Large intestine (tissue), 3 donors: Measurements from ENCODE around the gene TXNDC9. TPM values are rescaled to one million over a fixed set of nuclear protein-coding genes. Genes with fewer than 3 reads are reported as not detected.
"Not testable (repeated sequence)": the region's sequence is repeated elsewhere in the genome, so short reads cannot be mapped to it uniquely, and the experiment has no call there.

Experiments used
- DNase-seq, 2 donors: peaks; one replicate each; pipeline versions ENCODE4 v3.0.0 to v3.0.0-alpha.2; 2013
- H3K27ac ChIP-seq: one replicate; pipeline ENCODE4 v1.5.1; 2013; ENCODE audit warnings: low read length
- H3K27me3 ChIP-seq: 2 replicates; pipeline ENCODE4 v1.6.1; 2013; ENCODE audit warnings: low read length; ENCODE audit not compliant: control insufficient read depth, insufficient read depth
- H3K36me3 ChIP-seq: 2 replicates; pipeline ENCODE4 v1.6.1; 2013; ENCODE audit warnings: low read length; ENCODE audit not compliant: control insufficient read depth, insufficient read depth
- H3K4me1 ChIP-seq: one replicate; pipeline ENCODE4 v1.6.1; 2013; ENCODE audit warnings: low read length; ENCODE audit not compliant: control insufficient read depth, insufficient read depth
- H3K4me3 ChIP-seq: one replicate; pipeline ENCODE4 v1.5.1; 2013; ENCODE audit warnings: low read length
- H3K9me3 ChIP-seq: one replicate; pipeline ENCODE4 v1.6.1; 2013; ENCODE audit warnings: mild to moderate bottlenecking, low read depth, low read length, moderate library complexity; ENCODE audit not compliant: control insufficient read depth
- WGBS: methylation state at CpG from one replicate; pipeline ENCODE4 v1.1.5; 2013; ENCODE audit warnings: low lambda C conversion rate; ENCODE audit not compliant: insufficient coverage; 5-methylcytosine and 5-hydroxymethylcytosine counted together
- polyA plus RNA-seq: library from polyadenylated mRNA; unstranded; fragments of 120-200 nt; gene quantifications from one replicate; pipeline ENCODE4 v1.2.1, GENCODE V29; 2013

The TXNDC9 gene
- polyA plus RNA-seq, 1 donor: 28.1 TPM

DNA sequence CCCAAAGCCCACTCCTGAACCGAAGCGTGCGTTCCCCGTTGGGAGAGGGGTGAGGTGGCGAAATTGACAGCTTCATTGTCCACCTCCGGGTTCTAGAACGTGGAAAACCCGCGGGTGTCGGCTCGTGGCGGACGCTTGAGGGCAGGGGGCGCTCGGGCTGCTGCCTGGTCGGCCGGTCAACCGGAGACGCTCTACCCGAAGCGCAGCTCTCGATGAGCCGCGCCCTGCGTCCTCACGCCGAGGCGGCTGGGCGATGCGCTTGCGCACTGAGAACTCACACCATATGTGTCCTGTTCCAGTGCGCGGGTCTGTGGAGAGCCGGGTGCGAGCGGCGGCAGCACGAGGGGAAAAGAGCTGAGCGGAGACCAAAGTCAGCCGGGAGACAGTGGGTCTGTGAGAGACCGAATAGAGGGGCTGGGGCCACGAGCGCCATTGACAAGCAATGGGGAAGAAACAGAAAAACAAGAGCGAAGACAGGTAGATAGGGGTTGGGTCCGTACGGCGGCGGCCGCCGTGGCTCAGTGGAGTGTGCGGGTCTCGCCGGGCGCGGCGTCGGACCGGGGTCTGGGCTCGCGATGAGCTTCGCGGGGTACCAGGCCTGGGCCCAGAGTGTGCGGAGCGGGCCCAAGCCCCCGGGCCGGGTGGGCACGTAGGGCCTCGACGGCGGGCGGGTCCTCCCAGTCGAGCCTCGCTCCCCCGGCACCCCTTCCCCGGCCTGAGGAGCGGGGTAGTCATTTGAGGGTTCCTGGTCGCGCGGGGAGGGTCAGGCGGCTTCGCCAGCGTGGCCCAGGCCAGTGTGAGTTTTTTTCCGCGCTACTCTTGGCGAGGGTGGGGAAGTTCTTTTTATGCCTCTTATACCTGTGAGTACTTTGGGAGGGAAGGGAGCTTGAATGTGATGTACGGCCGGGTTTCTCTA is 1.2 kb upstream of the TXNDC9 start, which contains the start of gene EIF5B:
EIF5B (plus strand) TSS at position 277 of the 916 bp plus-strand sequence; CDS start at position 443, 166 bp downstream.
- DNase-seq: peak; percentile 97
- no peaks in the 10 kb centered on the region for H3K27me3 ChIP-seq
- H3K9me3 ChIP-seq: no peaks in the 10 kb centered on the region
- H3K27ac ChIP-seq: peak within 1 kb of the TSS; percentile 90
- no CpG with 5 or more reads among the region's 87 CpGs for WGBS
- peaks cover 6% of the 10 kb centered on the region for H3K4me1 ChIP-seq
- peak within 1 kb of the TSS; percentile 57 for H3K4me3 ChIP-seq
- peaks cover 2% of the 10 kb centered on the region for H3K36me3 ChIP-seq

DNA sequence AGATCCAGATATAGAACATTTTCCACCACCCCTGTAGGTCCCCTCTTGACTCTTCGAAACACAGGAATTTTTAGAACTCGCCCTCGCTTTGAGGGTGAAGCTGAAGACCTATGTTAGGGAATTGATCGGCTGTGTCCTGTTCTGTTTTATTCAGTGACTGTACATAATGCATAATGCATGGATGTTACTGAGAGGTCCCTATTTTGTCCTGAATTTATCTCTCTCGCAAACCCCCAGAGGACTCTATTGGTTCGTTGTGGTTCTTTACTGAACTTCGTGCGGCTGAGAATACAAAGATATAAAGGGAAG is 625 bp upstream of the TXNDC9 start:
- peaks cover 9% of the 10 kb centered on the region for H3K36me3 ChIP-seq
- H3K9me3 ChIP-seq: no peaks in the 10 kb centered on the region
- H3K4me1 ChIP-seq: peaks cover 6% of the 10 kb centered on the region
- peak overlapping the region; percentile 90 for H3K27ac ChIP-seq
- WGBS: no CpG with 5 or more reads among the region's 8 CpGs
- no peak for DNase-seq
- peak overlapping the region; percentile 57 for H3K4me3 ChIP-seq
- no peaks in the 10 kb centered on the region for H3K27me3 ChIP-seq

DNA sequence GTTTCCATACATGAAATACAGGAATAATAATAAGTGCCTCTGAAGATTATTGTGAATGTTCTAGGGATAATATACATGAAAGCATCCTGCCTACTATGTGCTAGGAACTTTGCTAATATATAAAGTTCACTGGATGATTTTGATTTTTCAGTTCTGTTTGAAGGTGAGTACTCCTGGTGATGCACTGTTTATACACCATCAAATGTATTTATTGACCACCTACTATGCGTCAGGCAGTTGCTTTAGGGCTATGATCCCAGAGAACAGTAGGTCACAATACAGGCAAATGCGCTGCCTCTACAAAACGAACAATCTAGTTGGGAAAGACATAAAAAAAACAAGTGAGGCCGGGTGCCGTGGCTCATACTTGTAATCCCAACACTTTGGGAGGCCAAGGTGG is 10.7 kb downstream of the TXNDC9 start:
- Histone ChIP-seq H3K9me3 (no peaks in the 10 kb centered on the region), H3K27ac (no peak overlapping the region), H3K4me3 (no peak overlapping the region), H3K4me1 (no peaks in the 10 kb centered on the region), H3K27me3 (no peaks in the 10 kb centered on the region), H3K36me3 (peaks cover 63% of the 10 kb centered on the region)
- DNase-seq: no peak
- no CpG with 5 or more reads among the region's 5 CpGs for WGBS

DNA sequence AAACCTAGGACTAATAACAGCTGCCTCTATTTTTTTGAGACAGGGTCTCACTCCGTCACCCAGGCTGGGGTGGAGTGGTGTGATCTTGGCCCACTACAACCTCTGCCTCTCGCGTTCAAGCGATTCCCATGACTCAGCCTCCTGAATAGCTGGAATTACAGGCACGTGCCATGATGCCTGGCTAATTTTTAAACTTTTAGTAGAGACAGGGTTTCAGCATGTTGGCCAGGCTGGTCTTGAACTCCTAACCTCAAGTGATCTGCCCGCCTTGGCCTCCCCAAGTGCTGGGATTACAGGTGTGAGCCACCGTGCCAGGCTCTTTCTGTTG is 18.3 kb downstream of the TXNDC9 start:
- H3K4me1 ChIP-seq, H3K27ac ChIP-seq, DNase-seq, H3K27me3 ChIP-seq, H3K9me3 ChIP-seq, H3K4me3 ChIP-seq: not testable (repeated sequence)
- no CpG with 5 or more reads among the region's 7 CpGs for WGBS
- peaks cover 34% of the 10 kb centered on the region for H3K36me3 ChIP-seq

DNA sequence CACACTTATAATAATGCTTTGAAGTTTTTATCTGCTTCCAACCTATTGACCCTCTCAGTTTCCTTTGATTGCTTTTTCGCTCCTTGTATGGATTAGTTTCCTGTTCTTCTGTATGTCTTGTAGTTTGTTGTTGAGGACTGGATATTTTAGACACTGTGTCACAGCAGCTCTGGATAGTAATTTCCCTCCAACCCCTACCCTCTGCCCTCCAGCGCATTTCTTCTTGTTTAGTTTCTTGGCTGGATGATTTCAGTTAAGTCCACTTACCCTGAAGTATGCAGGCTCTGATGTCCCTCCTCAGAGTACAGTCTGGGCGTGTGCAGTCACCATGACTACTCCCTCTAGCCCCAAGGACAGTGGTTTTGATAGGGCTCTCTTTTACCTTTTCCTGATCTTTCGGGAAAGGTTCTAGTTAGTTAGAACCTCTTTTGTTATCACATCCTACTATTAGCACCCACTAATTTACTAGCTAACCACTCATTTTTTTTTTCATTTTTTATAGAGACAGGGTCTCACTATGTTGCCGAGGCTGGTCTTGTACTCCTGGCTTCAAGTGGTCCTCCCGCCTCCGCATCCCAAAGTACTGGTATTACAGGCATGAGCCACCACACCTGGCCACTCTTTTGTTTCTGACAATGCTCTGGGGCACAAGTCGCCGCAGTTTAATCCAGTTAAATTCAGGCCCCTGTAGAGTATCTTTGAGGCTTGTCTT is 18.8 kb downstream of the TXNDC9 start:
- H3K36me3 ChIP-seq: peaks cover 32% of the 10 kb centered on the region
- no peak for DNase-seq
- no peaks in the 10 kb centered on the region for H3K9me3 ChIP-seq
- H3K27ac ChIP-seq: no peak overlapping the region
- no peaks in the 10 kb centered on the region for H3K27me3 ChIP-seq
- no peak overlapping the region for H3K4me3 ChIP-seq
- no peaks in the 10 kb centered on the region for H3K4me1 ChIP-seq
- WGBS: no CpG with 5 or more reads among the region's 9 CpGs

DNA sequence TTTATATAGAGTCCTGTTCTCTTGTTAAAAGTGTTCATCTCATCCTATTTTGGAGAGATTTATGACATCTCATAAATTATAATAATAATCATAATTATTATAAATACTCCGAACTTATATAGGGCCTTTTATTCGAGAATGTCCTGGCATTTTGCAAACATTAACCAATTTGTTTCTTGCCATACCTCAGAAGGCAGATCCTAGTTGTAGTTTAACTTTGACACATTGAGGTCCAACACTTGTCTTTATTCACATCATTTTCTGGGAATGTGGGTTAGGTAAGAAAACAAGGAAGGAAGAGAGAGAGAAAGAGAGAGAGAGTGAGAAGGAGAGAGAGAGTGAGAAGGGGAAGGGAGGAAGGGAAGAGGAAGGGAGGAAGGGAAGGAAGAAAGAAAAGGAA is 35.0 kb downstream of the TXNDC9 start, which contains the start of gene LYG1:
LYG1 (minus strand) TSS at position 101 of the 400 bp plus-strand sequence. CDS start 5,527 bp downstream, outside the sequence.
- WGBS: no CpG with 5 or more reads among the region's 2 CpGs
- H3K27ac ChIP-seq, H3K4me1 ChIP-seq, H3K36me3 ChIP-seq, H3K9me3 ChIP-seq, H3K4me3 ChIP-seq, H3K27me3 ChIP-seq, DNase-seq: not testable (repeated sequence)

DNA sequence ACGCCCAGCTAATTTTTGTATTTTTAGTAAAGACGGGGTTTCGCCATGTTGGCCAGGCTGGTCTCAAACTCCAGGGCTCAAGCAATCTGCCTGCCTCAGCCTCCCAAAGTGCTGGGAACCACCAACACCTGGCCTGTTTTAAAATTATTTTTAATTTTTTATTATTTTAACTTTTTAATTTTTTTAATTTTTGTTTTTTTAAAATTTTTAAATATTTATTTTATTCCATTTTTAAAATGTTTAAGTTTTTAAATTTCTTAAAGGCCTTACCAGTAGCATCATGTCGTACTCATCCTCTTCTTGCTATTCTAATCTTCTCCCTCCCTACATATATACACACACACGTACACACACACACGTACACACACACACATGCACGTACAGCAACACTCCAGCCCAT is 36.6 kb downstream of the TXNDC9 start:
- Histone ChIP-seq H3K4me1 (no peaks in the 10 kb centered on the region), H3K36me3 (peaks cover 4% of the 10 kb centered on the region), H3K27me3 (no peaks in the 10 kb centered on the region), H3K4me3 (no peak overlapping the region), H3K9me3 (no peaks in the 10 kb centered on the region), H3K27ac (no peak overlapping the region)
- no peak for DNase-seq
- 100% methylated on average over 4 of the region's 7 CpGs for WGBS

DNA sequence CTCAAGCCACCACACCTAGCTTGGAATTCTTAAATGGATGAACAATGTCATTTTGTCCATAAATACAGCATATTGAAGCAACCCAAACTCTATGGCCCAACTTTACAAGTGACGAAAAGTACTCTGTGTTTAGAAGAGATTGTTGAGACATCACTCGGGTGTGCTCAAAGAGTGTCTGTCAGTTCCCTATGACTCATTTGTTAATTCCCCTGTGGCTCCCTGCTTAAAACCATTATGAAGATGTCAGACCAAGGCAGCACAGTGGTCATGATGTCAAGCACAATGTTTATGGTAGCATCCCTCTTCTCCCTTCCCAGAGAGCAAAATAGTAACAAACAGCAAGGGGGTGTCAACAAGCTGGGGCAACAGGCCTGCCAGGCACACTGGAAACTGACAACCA is 38.1 kb downstream of the TXNDC9 start:
- WGBS: no CpG with 5 or more reads among the region's 2 CpGs
- Histone ChIP-seq H3K4me3 (no peak overlapping the region), H3K27me3 (no peaks in the 10 kb centered on the region), H3K4me1 (no peaks in the 10 kb centered on the region), H3K27ac (no peak overlapping the region), H3K36me3 (peaks cover 4% of the 10 kb centered on the region), H3K9me3 (no peaks in the 10 kb centered on the region)
- DNase-seq: no peak

DNA sequence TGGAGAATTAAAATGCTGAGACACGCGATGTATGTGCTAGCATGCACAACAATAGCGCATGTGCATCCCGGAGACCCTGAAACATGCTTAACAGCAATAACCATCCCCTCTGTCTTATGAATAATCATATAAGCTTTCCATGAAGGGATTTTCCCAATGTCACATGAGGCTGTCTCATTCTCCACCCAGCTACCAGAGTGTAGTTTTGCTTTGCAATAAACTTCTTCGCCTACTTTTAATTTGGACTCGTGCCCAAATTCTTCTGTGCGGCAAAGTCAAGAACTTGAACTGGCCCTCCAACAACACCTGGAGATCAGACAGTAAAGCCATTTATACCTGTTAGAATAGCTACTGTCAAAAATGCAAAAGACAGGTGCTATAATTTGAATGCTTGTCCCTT is 50.6 kb downstream of the TXNDC9 start:
- no peaks in the 10 kb centered on the region for H3K4me1 ChIP-seq
- no peaks in the 10 kb centered on the region for H3K9me3 ChIP-seq
- no peak overlapping the region for H3K4me3 ChIP-seq
- no peak for DNase-seq
- no CpG with 5 or more reads among the region's 7 CpGs for WGBS
- peaks cover 5% of the 10 kb centered on the region for H3K36me3 ChIP-seq
- no peaks in the 10 kb centered on the region for H3K27me3 ChIP-seq
- H3K27ac ChIP-seq: no peak overlapping the region

DNA sequence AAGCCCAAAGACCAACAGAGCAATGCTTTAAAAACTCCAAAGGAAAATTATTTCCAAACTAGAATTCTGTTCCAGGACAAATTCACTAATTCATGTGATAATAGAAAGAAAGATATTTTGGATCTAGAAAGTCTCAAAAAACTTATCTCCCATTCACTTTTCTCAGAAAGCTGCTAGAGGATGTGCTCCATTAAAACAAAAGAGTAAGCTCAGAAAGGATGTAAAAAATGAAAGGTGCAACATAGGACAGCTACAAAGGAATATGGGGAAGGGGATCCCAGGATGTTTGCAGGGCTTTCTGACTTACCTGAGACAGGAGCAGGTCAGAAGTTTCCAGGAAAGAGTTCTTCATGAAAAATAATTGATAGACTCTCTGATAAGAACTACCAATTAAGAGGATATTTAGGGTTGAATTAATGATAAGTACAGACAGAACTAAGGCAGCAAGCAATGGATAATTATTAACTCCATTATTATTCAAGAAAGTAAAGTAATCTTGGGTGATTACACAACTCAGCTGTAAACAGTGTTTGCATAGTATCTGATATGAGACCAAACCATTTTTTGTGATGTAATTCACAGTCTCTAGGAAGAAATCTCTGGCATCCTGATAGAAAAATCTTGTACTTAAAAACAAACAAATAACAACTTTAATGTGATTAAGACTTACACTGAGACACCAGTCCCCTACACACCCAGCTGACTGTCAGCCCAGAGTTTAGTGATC is 56.0 kb downstream of the TXNDC9 start:
- no peak overlapping the region for H3K4me3 ChIP-seq
- no peaks in the 10 kb centered on the region for H3K27me3 ChIP-seq
- H3K27ac ChIP-seq: no peak overlapping the region
- no peaks in the 10 kb centered on the region for H3K4me1 ChIP-seq
- H3K36me3 ChIP-seq: peaks cover 5% of the 10 kb centered on the region
- H3K9me3 ChIP-seq: no peaks in the 10 kb centered on the region
- no peak for DNase-seq
